ENCODE measurements around the gene DGCR8.

Gene DGCR8

DNA sequence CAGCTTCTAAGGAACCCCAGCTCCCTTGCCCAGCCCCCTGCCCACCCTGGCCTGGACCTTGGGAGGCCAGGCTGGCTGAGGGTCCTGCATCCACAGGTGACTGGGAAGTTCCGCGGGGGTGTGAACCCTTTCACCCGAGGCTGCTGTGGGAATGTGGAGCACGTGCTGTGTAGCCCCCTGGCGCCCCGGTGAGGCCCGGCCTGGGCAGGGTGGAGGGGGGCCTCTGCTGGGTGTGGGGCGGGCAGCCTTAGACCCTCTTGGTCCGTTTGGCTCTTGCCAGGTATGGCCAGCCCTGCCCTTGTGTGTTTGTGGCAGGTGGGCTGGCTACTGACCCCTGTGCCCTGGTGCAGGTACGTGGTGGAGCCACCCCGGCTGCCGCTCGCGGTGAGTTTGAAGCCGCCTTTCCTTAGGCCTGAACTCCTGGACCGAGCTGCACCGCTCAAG lies 60.5 kb downstream of the DGCR8 start:
- DNase-seq = no peak

DNA sequence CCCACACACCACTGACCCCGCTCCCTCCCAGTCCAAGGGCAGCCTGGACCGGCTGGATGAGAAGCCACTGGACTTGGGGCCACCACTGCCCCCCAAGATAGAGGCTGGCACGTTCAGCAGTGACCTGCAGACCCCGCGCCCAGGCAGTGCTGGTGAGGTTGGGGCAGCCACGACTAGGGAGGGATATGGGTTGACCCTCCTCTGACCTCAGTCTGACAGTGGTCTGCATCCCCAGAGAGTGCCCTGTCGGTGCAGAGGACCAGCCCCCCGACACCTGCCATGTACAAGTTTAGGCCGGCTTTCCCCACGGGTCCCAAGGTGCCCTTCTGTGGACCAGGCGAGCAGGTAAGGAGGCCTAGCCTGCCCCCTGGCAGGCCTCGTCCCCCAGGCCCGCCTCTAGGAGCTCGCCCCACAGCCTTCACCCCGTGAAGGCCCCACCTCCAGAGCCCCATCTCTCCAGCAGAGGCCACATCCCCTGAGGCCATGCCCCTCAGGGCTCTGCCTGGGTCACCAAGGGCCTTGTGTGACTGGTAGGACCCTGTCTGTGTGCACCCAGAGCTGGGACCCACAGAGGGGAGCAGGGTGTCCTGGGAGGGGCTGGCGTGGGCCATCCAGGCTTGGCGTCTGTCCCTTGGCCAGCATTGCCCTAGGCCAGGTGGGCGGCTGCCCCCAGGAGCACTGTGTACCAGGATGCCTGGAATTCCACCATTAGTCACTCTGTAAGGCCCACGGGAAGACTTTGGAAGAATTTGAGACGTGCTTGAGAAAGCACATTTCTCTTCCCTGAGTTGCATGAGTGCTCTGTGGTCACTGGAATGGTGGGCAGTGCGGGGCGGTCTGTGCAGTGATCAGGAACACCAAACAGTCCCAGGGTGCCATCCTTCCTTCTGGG lies 61.4 kb downstream of the DGCR8 start:
- DNase-seq = no peak

DNA sequence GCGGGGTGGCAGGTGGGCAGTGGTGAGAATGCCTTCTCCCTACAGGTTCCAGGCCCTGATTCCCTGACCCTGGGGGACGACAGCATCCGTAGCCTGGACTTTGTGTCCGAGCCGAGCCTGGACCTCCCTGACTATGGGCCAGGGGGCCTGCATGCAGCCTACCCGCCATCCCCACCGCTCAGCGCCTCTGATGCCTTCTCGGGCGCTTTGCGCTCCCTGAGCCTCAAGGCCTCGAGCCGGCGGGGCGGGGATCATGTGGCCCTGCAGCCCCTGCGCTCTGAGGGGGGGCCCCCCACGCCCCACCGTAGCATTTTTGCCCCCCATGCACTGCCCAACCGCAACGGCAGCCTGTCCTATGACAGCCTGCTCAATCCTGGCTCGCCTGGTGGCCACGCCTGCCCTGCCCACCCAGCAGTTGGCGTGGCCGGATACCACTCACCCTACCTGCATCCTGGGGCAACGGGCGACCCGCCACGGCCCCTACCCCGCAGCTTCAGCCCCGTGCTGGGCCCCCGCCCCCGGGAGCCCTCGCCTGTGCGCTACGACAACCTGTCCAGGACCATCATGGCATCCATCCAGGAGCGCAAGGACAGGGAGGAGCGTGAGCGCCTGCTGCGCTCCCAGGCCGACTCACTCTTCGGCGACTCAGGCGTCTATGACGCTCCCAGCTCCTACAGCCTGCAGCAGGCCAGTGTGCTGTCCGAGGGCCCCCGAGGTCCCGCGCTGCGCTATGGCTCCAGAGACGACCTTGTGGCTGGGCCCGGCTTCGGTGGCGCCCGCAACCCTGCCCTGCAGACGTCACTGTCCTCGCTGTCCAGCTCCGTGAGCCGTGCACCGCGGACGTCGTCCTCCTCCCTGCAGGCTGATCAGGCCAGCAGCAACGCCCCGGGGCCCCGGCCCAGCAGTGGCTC lies 62.9 kb downstream of the DGCR8 start:
- no peak for DNase-seq

DNA sequence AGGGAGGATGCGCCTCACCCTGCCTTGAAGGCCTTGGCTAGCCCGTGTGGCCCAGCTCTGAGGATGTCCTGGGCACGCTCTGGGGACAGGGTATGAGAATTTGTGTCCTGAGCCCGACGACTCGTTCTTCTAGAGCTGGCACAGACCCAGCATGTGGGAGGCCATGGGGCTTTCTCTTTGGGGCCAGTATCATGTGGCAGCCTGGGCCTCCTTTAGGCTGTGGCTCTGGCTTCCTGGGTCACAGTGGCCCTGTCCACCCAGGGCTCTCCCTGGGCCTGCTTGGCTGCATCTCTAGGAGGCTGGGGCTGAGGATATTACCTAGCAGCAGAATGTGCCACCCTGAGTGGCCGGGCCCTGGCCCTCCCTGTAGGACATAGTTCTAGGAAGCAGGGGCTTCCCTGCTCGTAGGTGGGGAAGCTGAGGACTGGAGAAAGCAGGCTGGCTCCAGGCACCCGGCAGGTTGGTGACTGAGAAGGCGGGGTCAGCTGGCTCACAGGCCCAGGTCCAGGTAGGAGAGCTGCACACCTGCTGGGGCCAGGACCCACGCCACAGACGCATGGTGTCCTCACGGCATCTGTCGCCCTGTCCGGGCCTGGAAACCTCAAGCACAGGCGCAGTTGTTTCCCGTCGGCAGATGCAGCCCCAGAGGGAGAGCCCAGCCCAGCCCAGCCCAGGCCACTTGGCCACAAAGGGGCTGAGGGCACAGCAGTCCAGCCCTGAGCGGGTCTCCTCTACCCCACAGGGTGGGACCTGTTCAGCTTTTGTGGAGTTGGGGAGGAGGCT lies 64.0 kb downstream of the DGCR8 start:
- DNase-seq = no peak

DNA sequence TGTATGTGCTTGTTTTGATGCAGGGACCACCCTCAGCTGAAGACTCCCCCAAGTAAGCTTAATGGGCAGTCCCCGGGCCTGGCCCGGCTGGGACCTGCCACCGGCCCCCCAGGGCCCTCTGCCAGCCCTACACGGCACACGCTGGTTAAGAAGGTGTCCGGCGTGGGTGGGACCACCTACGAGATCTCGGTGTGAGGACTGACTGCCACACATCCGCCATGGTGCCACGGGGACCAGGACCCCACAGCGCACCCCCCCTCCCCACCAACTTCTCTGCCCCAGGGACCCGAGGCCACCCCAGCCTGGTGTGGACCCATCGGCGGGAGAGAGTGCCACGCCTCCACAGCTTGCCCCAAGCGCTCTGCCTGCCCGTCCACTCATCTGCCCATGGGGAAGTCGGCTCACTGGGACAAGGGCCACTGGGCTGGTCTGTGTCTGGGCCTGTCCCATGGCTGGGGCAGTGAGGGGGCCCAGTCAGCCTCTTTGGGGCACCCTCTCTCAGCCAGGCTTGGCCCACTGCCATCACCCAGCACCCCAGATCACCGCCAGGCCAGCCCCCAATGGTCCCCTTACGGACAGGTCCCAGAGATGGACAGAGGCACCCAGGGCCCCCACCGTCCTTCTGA lies 65.3 kb downstream of the DGCR8 start:
- DNase-seq = no peak

DNA sequence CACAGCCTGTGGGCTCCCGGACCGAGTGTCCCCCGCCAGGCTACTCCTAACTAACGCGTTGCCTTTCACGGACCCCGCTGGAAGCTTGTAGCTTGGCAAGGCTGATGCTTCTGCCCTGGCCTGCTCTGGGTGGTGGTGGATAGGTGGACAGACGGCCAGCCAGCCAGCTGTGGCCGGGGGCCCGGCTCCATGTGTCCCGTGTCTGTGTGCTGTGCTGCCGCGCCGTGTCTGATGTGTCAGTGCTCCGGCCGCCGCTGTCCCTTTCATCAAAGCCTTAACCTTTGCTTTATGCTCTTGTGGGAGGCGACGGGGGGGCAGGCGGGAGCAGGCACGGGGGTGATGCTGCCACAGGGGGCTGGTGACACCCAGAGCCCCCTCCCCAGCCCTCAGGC lies 65.8 kb downstream of the DGCR8 start:
- no peak for DNase-seq

DNA sequence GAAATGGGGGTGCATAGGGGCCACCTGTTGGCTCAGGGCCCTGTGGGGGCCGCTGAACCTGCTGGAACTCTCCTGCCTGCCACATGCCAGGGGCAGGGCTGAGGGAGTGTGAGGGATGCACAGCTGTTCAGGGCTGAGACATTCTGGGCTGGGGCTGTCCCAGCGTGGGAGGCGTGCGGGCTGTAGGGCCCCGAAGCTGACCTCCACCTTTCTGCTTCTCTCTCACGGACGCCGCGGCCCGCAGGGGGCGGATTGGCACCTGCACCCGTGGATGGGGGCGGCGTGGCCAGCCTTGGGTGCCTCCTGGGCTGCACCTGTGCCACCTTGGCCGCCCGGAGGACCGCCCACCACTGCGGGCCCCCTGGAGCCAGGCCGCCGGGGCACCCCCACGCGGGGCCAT lies 66.7 kb downstream of the DGCR8 start:
- no peak for DNase-seq

GRCh38 chr22:20147237-20147988 lies 67.4 kb downstream of the DGCR8 start:
- DNase-seq = no peak

DNA sequence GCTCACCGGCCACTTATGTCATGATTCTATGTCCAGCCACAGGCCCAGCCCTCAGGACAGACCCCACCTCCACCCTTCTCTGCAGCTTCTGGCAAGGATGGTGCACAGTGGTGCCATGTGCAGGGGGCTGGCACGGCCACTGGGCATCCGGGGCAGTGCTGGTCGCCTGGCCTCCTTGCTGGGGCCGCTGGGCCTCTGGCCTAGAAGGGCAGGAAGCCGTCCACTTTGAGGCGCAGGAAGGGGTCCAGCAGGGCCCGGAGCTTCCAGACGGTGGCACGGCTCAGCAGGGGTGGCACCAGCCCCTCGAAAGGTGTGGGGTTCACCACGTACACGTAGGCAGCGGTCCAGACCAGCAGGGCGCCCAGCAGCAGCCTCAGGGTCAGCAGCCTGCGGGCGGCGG lies 68.4 kb downstream of the DGCR8 start:
- no peak for DNase-seq

DNA sequence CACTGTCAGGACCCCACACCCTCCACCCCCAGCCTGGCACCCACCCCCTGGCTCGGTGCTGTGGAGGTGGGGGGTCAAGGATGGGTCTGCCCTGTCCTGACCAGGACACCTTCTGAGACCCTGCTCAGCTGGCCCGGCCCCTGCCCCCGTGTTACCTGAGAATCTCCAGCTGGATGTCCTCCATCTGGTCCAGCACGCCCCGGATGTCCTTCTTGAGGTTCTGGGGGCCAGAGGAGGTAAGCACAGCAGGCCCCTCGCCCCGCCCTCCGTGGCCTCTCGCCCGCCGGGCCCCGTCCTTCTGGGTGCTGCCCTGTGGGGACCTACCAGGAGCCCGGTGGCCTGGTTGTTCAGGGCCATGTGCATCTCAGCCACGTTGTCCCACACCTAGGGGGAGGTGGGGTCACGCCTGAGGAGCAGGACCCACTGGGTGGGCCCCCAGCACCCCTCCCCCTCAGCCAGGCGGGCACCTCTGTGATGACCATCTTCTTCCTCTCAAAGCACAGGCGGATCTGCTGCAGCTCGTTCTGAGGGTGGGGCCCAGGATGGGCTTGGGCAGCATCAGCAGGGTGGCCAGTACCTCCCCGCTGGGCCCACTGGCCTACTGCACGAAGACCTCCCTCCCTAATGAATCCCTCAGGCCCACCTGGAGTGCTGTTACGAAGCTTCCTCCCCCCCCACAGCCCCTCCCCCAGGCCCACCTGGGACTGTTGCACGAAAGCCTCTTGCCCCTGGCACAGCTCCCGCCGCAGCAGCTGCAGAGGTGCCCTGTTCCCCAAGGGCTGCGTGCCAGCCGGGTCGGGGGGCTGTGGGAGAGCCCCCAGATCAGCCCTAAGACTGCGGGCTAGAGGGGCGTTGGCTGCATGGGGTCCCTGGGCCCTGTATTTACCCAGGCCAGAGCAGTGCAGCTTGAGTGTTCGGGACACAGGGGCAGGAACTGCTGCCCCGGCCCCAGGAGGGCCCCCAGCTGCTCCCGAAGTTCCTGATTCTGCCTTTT lies 69.5 kb downstream of the DGCR8 start:
- no peak for DNase-seq

DNA sequence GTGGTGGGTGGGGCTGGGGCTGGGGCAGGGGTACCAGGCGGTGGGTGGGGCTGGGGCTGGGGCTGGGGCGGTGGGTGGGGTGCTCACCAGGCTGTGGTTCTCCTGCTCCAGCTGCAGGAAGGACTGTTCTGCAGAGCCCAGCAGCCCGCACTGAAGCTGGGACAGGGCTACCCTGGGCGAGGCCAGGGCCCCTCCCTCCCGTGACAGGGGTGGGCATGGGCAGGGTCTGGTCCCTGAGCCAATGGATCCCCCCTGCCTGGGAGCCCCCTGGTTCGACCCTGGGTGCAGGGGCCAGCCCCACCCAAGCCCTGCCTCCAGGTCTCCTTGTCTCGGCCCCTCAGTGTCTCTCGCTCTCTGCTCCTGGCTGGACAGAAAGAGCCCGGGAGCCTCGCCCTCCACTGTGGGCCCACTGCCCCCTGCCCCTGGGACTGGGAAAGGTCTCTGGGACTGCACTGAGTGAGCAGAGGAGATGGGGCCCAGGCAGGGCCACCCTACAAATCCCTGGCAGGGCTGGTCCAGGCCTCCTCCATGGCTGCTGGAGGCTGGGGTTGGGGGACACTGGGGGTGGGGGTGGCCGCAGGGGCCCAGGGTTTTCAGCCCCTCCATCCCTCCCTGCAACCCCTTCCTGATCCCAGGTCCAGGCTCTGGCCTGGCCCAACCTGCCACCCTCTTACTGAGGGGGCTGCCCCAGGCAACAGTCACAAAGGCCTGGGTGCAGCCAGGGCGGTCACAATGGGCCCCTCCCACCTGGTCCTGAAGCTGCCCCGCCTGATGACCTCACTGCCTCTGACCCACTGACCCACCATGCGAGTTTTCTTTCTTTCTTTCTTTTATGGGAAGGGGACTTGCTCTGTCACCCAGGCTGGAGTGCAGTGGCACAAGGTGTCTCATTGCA lies 70.6 kb downstream of the DGCR8 start, which contains the start of gene CCDC188:
Gene CCDC188, minus strand, starts transcription at position 675 of the 895 bp plus-strand sequence. Its CDS starts 69 bp downstream, at position 606.
- DNase-seq = no peak

- no peak for DNase-seq
Measured at GRCh38 chr22:20151276-20151588, 71.2 kb downstream of the DGCR8 start.

GRCh38 chr22:20152464-20152890 lies 72.4 kb downstream of the DGCR8 start:
- DNase-seq = no peak

DNA sequence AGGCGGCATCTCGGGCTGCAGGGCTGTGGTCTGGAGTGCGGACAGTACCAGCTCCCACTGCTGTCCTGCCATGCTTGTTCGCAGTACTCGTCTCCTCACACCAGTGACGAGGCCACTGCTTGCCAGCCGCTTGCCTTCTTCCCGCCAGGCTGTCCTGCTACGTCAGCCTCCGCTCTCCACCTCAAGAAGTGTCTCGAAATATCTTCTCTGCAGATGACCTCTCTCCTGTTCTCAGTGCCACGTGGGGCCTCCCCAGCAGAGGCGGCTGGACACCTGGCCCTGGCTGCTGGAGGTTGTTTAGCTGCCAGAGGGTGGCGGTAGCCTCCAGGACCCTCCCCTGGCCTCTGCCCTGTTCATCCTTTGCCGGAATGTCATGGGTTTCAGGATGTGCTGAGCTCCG lies 73.9 kb downstream of the DGCR8 start:
- DNase-seq = no peak

DNA sequence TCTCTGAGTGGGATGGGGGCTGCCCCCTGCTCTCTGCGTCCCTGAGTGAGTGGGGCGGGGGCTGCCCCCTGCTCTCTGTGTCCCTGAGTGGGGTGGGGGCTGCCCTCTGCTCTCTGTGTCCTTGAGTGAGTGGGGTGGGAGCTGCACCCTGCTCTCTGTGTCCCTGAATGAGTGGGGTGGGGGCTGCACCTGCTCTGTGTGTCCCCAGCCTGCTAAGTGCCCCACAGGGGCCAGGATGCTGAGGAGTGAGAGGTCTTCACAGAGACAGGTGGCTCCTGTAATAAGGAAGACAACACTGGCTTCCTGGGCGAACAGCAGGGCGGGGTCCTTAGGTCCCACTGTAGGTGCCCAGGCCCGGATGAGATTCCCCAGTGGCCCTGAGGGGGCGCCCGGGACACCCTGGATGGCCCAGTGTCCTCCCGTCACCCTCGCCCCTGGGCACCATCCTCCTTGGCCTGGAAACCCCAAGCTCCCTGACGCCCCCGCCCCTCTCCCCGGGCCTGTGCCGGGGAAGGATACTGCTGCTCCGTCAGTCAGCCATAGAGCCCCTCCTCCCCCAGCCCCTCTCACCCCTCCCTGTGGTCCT lies 74.7 kb downstream of the DGCR8 start:
- DNase-seq = no peak

- peak; percentile 54 for DNase-seq
Measured at GRCh38 chr22:20155330-20156041, 75.4 kb downstream of the DGCR8 start.

DNA sequence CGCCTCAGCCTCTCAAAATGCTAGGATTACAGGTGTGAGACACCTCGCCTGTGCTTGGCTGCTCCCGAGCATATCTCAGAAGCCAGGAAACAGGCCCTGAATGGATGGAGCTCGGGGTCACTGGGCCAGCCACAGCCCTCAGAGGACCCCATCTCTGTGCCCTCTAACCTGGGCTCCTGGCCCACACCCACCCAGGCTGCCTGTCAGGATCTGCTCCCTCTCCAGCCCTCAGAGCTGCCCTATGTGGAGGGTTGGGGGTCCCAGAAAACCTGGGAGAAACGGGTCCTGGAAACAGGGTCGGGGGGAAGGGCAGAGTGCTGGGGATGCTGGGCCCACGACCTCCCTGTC lies 76.0 kb downstream of the DGCR8 start:
- DNase-seq = no peak
